Tibial nerve (tissue), 3 donors: ENCODE data around the gene CFC1.
"Not testable (repeated sequence)": the region's sequence is repeated elsewhere in the genome, so short reads cannot be mapped to it uniquely, and the experiment has no call there.

Source experiments
- CTCF ChIP-seq, 5 experiments: fragments of 200-600 bp in 3 of 5; fragments of 450-650 bp in 2 of 5; sonication (generic) in 3 of 5; IDR thresholded peaks; one replicate each; pipeline ENCODE4 v1.5.1; 2016 to 2019; ENCODE audit warnings: antibody characterized with exemption in 5 of 5, mild to moderate bottlenecking in 3 of 5, moderate library complexity in 2 of 5
- POLR2A ChIP-seq, 2 donors: fragments of 450-650 bp; IDR thresholded peaks; one replicate each; pipeline ENCODE4 v1.6.1; 2017; ENCODE audit warnings: antibody characterized with exemption in 2 of 2, mild to moderate bottlenecking in 2 of 2, moderate library complexity in 2 of 2

- not testable (repeated sequence) for TF ChIP-seq POLR2A, CTCF (IDR thresholded peaks at IDR 0.05)
These were observed 56.6 kb downstream of the CFC1 start for GRCh38 chr2:130542789-130543188.
